GM19043 (cell line): Measurements from ENCODE around the gene ABI1.

ENCODE experiments used
- ATAC-seq: cut with Tn5 transposase; IDR thresholded peaks from one replicate; pipeline ENCODE4 v1.9.1; 2021; ENCODE audit warnings: low read depth; ENCODE audit not compliant: unreplicated experiment

Gene ABI1

GRCh38 chr10:26779176-26779860 lies 81.4 kb downstream of the ABI1 start:
- no peak for ATAC-seq

GRCh38 chr10:26777686-26778085 lies 83.1 kb downstream of the ABI1 start:
- no peak for ATAC-seq

DNA sequence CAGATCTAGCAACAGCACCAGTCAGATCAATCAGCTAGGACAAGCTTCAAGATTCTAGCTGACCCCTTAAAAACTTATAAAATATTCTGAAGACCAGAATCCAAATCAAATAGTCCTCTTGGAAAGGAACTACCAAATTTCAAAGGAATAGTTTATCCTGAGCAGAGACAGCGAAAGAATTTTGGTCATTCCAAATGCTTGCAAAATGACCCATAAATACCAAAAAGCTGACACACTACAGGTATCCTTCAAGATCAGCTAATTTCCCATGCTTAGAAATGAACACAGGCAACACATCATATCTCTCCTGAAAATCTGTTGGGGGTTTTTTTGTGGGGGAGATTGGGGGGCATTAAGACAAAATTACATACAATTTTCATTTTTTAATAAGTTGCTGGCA lies 84.5 kb downstream of the ABI1 start:
- no peak for ATAC-seq

GRCh38 chr10:26773633-26774032 lies 87.1 kb downstream of the ABI1 start:
- ATAC-seq: no peak

- ATAC-seq: no peak
Observed at GRCh38 chr10:26770069-26770468, 90.7 kb downstream of the ABI1 start.

DNA sequence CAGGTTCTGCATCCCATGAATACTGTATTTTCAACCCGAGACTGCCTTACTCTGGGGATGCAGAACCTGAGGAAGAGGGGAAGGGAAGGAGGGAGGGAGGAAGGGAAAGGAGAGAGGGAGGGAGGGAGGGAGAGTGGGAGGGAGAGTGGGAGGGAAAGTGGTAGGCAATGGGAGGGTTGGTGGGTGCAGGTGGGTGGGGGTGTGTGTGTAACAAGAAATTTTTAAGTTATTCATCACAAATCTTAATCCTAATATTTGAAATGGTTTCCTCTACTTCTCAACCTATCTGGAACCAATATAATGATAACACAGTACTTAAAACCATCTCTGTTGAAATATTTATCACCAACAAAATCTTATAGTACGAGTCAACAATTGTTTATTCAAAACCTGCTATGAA lies 95.2 kb downstream of the ABI1 start:
- no peak for ATAC-seq

- no peak for ATAC-seq
Observed at GRCh38 chr10:26759008-26759407, 101.8 kb downstream of the ABI1 start.

- peak; percentile 96 for ATAC-seq
Observed at GRCh38 chr10:26755443-26755903, 105.3 kb downstream of the ABI1 start.

- ATAC-seq: no peak
Observed at GRCh38 chr10:26746061-26746460, 114.7 kb downstream of the ABI1 start.

DNA sequence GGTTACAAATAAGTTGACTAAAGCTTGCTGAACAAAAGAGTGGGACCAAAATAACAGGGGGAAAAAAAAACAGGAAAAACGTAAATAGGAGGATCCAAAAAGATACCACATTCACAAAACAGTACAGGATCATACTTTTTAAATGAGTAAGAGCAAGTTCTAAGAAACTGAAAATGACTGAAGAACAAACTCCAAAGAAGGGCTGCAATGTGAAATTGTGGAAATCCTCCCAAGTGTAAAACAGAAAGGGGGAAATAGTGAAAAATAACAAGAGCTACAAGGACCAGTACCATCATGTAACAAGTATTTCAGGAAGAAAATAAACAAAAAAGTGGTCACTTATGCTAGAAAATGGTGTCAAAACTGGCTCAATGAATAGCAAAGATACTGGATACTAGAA lies 116.9 kb downstream of the ABI1 start:
- no peak for ATAC-seq

DNA sequence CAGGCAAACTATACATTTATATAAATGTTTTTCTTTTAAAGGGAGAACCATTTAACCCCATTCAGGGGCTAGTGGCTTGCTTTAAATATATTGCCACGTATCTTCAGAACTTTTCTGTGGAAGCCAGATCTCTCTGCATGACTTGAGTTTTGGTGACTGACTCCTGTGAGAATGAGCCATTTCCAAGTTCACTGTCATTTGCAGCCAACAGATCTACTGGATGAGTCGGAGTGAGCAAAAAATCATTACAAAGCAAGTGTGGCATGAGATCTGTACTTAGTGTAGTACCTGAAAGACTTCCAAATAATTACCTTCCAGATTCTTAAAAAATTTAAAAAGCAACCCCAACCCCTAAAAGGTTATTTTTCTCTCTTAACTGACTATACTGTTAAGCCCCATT lies 117.7 kb downstream of the ABI1 start:
- no peak for ATAC-seq

- no peak for ATAC-seq
Observed at GRCh38 chr10:26741368-26741767, 119.4 kb downstream of the ABI1 start.

DNA sequence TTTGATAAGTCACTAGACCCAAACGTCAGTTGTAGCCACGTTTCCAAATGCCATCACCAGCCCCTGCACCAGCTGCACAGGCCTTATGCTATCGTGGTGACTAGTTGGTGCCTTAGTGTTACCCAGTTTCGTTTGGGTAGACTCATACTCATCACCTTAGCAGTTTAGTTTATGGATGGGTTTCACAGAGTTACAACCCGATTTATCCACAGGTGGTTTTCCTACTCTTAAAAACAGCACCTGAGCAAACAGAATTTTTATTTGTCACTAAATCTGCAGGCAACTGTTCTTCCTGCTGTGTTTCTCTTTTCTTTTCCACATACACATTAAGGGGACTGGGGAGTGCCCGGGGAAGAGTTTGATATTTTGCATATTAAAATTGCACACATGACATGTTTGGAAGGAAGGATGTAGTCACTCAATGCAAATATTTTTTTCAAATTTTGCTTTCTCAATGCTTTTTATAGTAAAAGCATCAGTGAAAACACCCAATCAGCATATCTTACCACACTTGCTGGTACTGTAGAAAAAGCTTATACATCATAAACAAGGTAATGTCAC lies 121.6 kb downstream of the ABI1 start:
- no peak for ATAC-seq

DNA sequence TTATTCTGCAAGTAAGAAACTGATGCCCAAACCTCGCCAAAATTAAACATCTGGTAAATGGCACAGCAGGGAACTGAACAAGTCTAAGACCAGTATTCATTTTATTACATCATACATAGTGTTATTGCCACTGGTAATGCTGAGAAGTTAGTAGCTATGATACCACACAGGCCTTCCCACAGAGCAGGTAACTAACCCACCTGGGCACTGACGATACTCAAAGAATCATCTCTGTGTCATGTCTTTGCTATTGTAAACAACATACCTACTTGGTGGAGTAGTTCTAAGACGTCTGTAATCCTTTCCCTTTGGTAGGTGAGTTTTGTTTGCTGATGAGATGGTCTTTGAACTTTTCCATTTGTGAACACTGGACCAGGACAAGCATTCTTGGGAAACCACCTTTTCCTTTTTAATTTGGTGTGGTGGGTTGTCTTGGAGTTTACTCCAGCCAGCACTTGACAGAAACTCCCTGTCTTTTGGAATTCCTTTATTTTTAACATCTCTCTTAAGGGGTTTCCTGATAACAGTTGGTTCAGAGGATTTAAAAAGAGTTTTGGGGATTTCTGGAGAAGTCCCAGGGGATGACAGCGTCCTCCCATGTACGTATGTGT lies 122.4 kb downstream of the ABI1 start:
- ATAC-seq: no peak

DNA sequence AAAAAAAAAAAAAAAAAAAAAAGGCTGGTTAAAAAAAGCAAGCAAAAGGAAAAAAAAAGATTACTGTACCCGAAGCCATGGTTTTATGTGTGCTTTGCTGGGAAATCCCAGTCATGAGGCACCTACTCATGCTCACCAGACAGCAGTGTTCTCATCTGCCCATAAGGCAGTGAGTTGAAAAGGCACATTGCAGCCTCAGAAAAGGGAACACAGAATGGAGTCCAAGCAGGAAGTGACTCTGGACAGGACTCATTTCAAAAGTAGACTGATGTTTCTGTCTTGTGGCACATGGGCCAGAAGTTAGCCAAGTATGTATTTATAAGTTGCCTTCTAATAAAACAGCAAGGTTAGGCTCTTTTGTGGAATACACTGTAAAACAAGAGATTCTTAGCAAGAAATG lies 123.0 kb downstream of the ABI1 start:
- peak; percentile 73 for ATAC-seq

- no peak for ATAC-seq
Observed at GRCh38 chr10:26735435-26735834, 125.3 kb downstream of the ABI1 start.

GRCh38 chr10:26733750-26734568 lies 126.8 kb downstream of the ABI1 start:
- ATAC-seq: no peak

DNA sequence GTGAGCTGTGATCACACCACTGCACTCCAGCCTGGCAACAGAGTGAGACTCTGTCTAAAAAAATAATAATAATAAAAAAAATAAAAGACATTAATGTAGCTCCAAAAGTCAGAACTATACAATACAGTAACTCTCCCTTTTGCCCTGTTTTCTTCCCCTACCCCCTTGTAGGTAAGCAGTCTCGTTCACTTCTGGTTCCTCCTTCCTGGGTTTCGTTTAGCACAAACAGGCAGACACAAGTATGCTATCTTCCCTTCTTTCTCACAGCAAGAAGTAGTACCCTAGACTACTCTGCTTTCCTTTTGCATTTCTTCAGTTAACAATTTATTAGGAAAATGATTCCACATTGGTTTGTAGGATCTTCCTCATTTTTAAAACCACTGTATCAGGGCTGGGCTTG lies 130.2 kb downstream of the ABI1 start:
- ATAC-seq: no peak

- ATAC-seq: no peak
Observed at GRCh38 chr10:26729395-26729794, 131.4 kb downstream of the ABI1 start.

DNA sequence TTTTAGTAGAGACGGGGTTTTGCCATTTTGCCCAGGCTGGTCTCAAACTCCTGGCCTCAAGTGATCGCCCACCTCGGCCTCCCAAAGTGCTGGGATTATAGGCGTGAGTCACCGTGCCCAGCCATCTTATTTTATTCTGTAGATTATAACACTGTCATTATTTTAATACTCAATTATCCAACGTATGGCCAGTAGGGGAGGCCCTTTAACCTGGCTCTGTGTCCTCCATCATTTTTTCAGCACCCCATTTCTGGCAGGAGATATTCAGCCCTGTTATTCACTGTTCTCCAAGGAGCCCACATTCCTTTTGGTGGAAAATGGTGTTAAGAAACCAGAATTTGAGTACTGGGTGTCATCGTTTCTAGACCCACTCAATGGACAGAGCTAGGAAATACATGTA lies 131.8 kb downstream of the ABI1 start:
- no peak for ATAC-seq

GRCh38 chr10:26727005-26727404 lies 133.8 kb downstream of the ABI1 start:
- no peak for ATAC-seq
